ENCODE results near the gene JADE1. TPM values are rescaled to one million over a fixed set of nuclear protein-coding genes. Genes with fewer than 3 reads are reported as not detected.

The JADE1 gene
- total and polyA plus RNA-seq, 2 of the 13 experiments (the other 11 are each of a cell fraction or from before 2014, with no cell fraction given): 5.4 to 19.3 TPM

GRCh38 chr4:128775916-128776315 lies 33.6 kb upstream of the JADE1 start:
- ChIA-PET POLR2A (no interaction called here), CTCF (ENCODE audit: low intra/inter-chr PET ratio, low total read pairs) (no interaction called here)
- no peaks in the 10 kb centered on the region for H3K4me1 ChIP-seq (ENCODE audit: insufficient read depth, low read length)
- no peaks in the 10 kb centered on the region for H3K36me3 ChIP-seq (replicated peaks in 1 of 2; ENCODE audit: control insufficient read depth in 1 of 2, insufficient read depth in 2 of 2, low read length in 2 of 2)
- DNase-seq (ENCODE audit: low spot score) (no peak), FAIRE-seq (no peak), ATAC-seq (no peak)
- no peak overlapping the region for H3K4me2 ChIP-seq (ENCODE audit: low read depth, low read length)
- no peaks in the 10 kb centered on the region for H3K79me2 ChIP-seq (ENCODE audit: insufficient read depth, low read length)
- no peak overlapping the region for H3K27ac ChIP-seq (ENCODE audit: extremely low read length, insufficient read depth, low read length)
- no peaks in the 10 kb centered on the region for H4K20me1 ChIP-seq (ENCODE audit: insufficient read depth, low read length)
- no peaks in the 10 kb centered on the region for H3K27me3 ChIP-seq (ENCODE audit: control insufficient read depth in 1 of 2, insufficient read depth in 2 of 2, low read length in 2 of 2)
- H2AFZ ChIP-seq (ENCODE audit: low read length): no peak overlapping the region
- H3K4me3 ChIP-seq (replicated peaks in 1 of 3; ENCODE audit: insufficient read depth in 1 of 3, low read depth in 2 of 3, low read length in 3 of 3): no peak overlapping the region
- no peak overlapping the region for H3K9ac ChIP-seq (ENCODE audit: insufficient read depth, low read depth, low read length)
- 19% methylated on average over 3 of the region's 3 CpGs for WGBS (ENCODE audit: low lambda C conversion rate)
- in situ Hi-C loops (cut with HindIII; ENCODE audit: extremely low pct_ligation_motif_present, low pct_unique_long_range_greater_than_20kb): no loop called here
- intact Hi-C loops (cut with micrococcal nuclease; ENCODE audit: unreplicated experiment): no loop called here
- TF ChIP-seq SMAD1 (CRISPR knock-in tag; IDR thresholded peaks at IDR 0.05; ENCODE audit: borderline replicate concordance, low read depth): no peak
- TF ChIP-seq ZNF549 (CRISPR knock-in tag; IDR thresholded peaks at IDR 0.05): no peak
- no peak for TF ChIP-seq CCDC6 (CRISPR knock-in tag; IDR thresholded peaks at IDR 0.05)
- no peak for TF ChIP-seq TIGD3 (CRISPR knock-in tag; IDR thresholded peaks at IDR 0.05; ENCODE audit: borderline replicate concordance)
- no peak for TF ChIP-seq ATF4 (CRISPR knock-in tag; IDR thresholded peaks at IDR 0.05)
- TF ChIP-seq ELF1 (CRISPR knock-in tag; IDR thresholded peaks at IDR 0.05): no peak
- TF ChIP-seq FOXA3 (CRISPR knock-in tag; IDR thresholded peaks at IDR 0.05): no peak
- no peak for TF ChIP-seq ZNF276 (CRISPR knock-in tag; IDR thresholded peaks at IDR 0.05; ENCODE audit: low read depth)
- no peak for TF ChIP-seq UBTF (CRISPR knock-in tag; IDR thresholded peaks at IDR 0.05)
- no peak for TF ChIP-seq ZFP37 (CRISPR knock-in tag; IDR thresholded peaks at IDR 0.05; ENCODE audit: borderline replicate concordance)
- TF ChIP-seq ZKSCAN8 (CRISPR knock-in tag; IDR thresholded peaks at IDR 0.05; ENCODE audit: borderline replicate concordance): no peak
- TF ChIP-seq HOXD1 (CRISPR knock-in tag; IDR thresholded peaks at IDR 0.05): no peak
- TF ChIP-seq ZNF274 (CRISPR knock-in tag; IDR thresholded peaks at IDR 0.05): no peak
- TF ChIP-seq ZNF615 (CRISPR knock-in tag; IDR thresholded peaks at IDR 0.05; ENCODE audit: borderline replicate concordance): no peak
- no peak for TF ChIP-seq RXRB (CRISPR knock-in tag; IDR thresholded peaks at IDR 0.05; ENCODE audit: borderline replicate concordance)
- no peak for TF ChIP-seq CHCHD3 (CRISPR knock-in tag; IDR thresholded peaks at IDR 0.05)
- no peak for TF ChIP-seq ZNF225 (CRISPR knock-in tag; IDR thresholded peaks at IDR 0.05)
- no peak for TF ChIP-seq MIER2 (CRISPR knock-in tag; IDR thresholded peaks at IDR 0.05)
- H3K9me3 ChIP-seq (ENCODE audit: low read length): no peaks in the 10 kb centered on the region
- no TSS peak for BruUV-seq (replicated peaks)
